ENCODE data around the gene CCND1. TPM values are rescaled to one million over a fixed set of nuclear protein-coding genes. Genes with fewer than 3 reads are reported as not detected.

CCND1 gene
- total RNA-seq, 1 donor from 2014 or later = 85.0 TPM

DNA sequence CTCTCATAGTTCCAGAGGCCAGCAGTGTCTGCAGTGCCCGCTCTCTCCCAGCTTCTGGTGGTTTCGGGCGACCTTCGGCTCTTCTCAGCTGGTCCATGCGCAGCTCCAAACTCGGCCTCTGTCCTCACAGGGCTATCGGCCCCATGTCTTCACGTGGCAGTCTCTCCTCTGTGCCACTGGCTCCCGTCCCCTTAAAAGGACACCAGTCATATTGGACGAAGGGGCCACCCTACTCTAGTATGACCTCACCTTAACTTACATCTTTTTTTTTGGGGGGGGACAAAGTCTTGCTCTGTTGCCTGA lies 20.4 kb downstream of the CCND1 start:
- no peak overlapping the region for H3K9ac ChIP-seq
- H3K27me3 ChIP-seq = no peaks in the 10 kb centered on the region
- H3K4me2 ChIP-seq = no peak overlapping the region
- no peaks in the 10 kb centered on the region for H3K9me3 ChIP-seq (ENCODE audit: low read depth)
- H3F3A ChIP-seq (ENCODE audit: low read depth) = peaks cover 31% of the 10 kb centered on the region
- Mint-ChIP-seq H3K9me3 (no peaks in the 10 kb centered on the region), H3K4me1 (peaks cover 57% of the 10 kb centered on the region), H3K4me3 (no peak overlapping the region), H3K27me3 (ENCODE audit: insufficient read depth, low read depth) (peaks cover 7% of the 10 kb centered on the region), H3K36me3 (peaks cover 11% of the 10 kb centered on the region), H3K27ac (no peak overlapping the region)
- no peak overlapping the region for H3K27ac ChIP-seq
- peaks cover 23% of the 10 kb centered on the region for H3K4me1 ChIP-seq
- TF ChIP-seq EZH2 (IDR thresholded peaks at IDR 0.05) (no peak), EZH2phosphoT487 (IDR thresholded peaks at IDR 0.05) (no peak), CTCF (IDR thresholded peaks at IDR 0.05) (no peak)
- no peak overlapping the region for H2AFZ ChIP-seq (replicated peaks)
- H3K4me3 ChIP-seq = no peak overlapping the region
- peaks cover 6% of the 10 kb centered on the region for H4K20me1 ChIP-seq (ENCODE audit: low read depth)
- DNase-seq (ENCODE audit: low spot score) = no peak
- no peaks in the 10 kb centered on the region for H3K79me2 ChIP-seq (ENCODE audit: low read depth)
- H3K36me3 ChIP-seq = no peaks in the 10 kb centered on the region

GRCh38 chr11:69662021-69662698 lies 21.2 kb downstream of the CCND1 start:
- Histone ChIP-seq H4K20me1 (ENCODE audit: low read depth) (peaks cover 6% of the 10 kb centered on the region), H3K36me3 (no peaks in the 10 kb centered on the region), H2AFZ (replicated peaks) (no peak overlapping the region), H3K4me1 (peaks cover 19% of the 10 kb centered on the region), H3K9ac (no peak overlapping the region), H3F3A (ENCODE audit: low read depth) (peaks cover 27% of the 10 kb centered on the region), H3K4me3 (no peak overlapping the region), H3K9me3 (ENCODE audit: low read depth) (no peaks in the 10 kb centered on the region), H3K27ac (no peak overlapping the region), H3K4me2 (no peak overlapping the region), H3K27me3 (no peaks in the 10 kb centered on the region), H3K79me2 (ENCODE audit: low read depth) (no peaks in the 10 kb centered on the region)
- Mint-ChIP-seq H3K27ac (peak overlapping the region; percentile 61), H3K4me1 (peaks cover 49% of the 10 kb centered on the region), H3K36me3 (peaks cover 11% of the 10 kb centered on the region), H3K4me3 (no peak overlapping the region), H3K9me3 (no peaks in the 10 kb centered on the region), H3K27me3 (ENCODE audit: insufficient read depth, low read depth) (peaks cover 7% of the 10 kb centered on the region)
- DNase-seq (ENCODE audit: low spot score) = peak; percentile 52
- TF ChIP-seq EZH2 (IDR thresholded peaks at IDR 0.05) (no peak), CTCF (IDR thresholded peaks at IDR 0.05) (peak; percentile 51)

DNA sequence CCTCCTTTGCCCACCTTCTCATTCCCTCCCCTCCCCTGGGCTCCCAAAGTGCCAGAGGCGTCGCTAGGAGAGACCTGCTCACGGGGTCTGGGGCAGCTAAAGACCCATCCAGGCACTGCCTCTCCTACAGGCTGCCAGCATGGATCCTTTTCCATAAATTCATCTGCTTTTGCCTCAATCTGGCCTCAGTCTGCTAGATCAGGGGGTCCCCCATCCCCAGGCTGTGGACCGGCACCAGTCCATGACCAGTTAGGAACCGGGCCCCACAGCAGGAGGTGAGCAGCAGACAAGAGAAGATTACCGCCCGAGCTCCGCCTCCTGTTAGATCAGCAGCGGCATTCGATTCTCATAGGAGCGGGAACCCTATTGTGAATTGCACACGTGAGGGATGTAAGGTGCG lies 21.9 kb downstream of the CCND1 start:
- no peaks in the 10 kb centered on the region for H3K9me3 Mint-ChIP-seq
- H3K27me3 Mint-ChIP-seq (ENCODE audit: insufficient read depth, low read depth) = peaks cover 7% of the 10 kb centered on the region
- Histone ChIP-seq H3K79me2 (ENCODE audit: low read depth) (no peaks in the 10 kb centered on the region), H4K20me1 (ENCODE audit: low read depth) (peaks cover 6% of the 10 kb centered on the region), H3F3A (ENCODE audit: low read depth) (peaks cover 21% of the 10 kb centered on the region), H3K36me3 (no peaks in the 10 kb centered on the region), H3K4me2 (no peak overlapping the region), H3K4me1 (peaks cover 13% of the 10 kb centered on the region), H3K9me3 (ENCODE audit: low read depth) (no peaks in the 10 kb centered on the region), H3K27me3 (no peaks in the 10 kb centered on the region), H2AFZ (replicated peaks) (no peak overlapping the region), H3K4me3 (no peak overlapping the region), H3K27ac (no peak overlapping the region), H3K9ac (no peak overlapping the region)
- no peak overlapping the region for H3K4me3 Mint-ChIP-seq
- DNase-seq (ENCODE audit: low spot score) = no peak
- peak overlapping the region; percentile 63 for H3K27ac Mint-ChIP-seq
- H3K36me3 Mint-ChIP-seq = peaks cover 12% of the 10 kb centered on the region
- no peak for TF ChIP-seq CTCF (IDR thresholded peaks at IDR 0.05)
- TF ChIP-seq EZH2 (IDR thresholded peaks at IDR 0.05) = no peak
- no peak for TF ChIP-seq EZH2phosphoT487 (IDR thresholded peaks at IDR 0.05)
- peaks cover 43% of the 10 kb centered on the region for H3K4me1 Mint-ChIP-seq

Measured in neural progenitor cell (in vitro differentiated cells).